GM12873 (cell line): ENCODE results near the gene HMGA1.

Experiments
- CTCF ChIP-seq: IDR thresholded peaks from 2 replicates; pipeline ENCODE4 v1.5.1; 2012; ENCODE audit warnings: low read depth, mild to moderate bottlenecking, moderate library complexity, low read length, control low read depth; ENCODE audit not compliant: insufficient read depth; ENCODE audit errors: missing control alignments

The HMGA1 gene

GRCh38 chr6:34243131-34243771 is 6.6 kb downstream of the HMGA1 start:
- no peak for TF ChIP-seq CTCF

DNA sequence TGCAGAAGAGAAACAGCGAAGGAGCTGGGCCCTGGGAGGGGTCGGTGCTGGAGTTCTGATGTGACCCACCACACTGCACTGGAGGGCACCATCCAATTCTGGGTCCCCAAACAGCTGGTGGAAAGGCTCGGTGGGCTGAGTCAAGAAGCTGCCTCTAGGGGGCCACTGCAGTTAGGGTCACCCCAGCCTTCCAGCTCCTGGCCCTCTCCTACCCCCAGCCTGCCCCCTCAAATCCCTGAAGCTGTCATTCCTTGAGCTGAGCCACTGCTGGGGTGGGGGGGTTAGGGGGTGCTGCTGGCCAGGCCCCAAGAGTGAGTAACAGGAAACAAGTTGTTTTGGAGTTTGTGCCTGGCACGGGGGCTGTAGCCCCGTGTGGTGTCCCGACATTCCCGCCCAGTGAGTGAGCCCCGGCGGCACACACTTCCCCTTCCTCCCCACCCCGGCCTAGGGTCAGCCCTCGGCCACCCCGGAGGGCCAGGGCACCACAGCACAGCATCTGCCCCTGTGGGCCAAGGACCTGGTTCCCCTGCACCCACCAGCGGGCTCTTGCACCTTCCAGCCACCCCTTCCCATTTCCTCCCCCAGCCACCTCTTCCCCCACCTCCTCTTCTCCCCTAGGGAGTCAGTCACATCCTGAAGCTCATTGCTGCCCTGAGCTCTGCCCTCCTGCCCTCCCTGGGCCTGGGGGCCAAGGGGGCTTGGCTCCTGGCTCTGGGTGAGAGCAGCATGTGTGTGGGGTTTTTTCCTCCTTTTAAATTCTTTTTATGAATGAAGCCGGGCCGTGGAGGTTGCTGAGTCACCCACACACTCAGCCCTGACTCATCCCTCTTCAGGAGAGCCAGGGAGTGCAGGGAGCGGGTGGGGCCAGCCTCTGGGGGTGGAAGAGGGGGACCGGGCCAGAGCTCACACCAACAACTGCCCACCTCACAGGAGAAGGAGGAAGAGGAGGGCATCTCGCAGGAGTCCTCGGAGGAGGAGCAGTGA is 7.5 kb downstream of the HMGA1 start:
- peak; percentile 64 for TF ChIP-seq CTCF

DNA sequence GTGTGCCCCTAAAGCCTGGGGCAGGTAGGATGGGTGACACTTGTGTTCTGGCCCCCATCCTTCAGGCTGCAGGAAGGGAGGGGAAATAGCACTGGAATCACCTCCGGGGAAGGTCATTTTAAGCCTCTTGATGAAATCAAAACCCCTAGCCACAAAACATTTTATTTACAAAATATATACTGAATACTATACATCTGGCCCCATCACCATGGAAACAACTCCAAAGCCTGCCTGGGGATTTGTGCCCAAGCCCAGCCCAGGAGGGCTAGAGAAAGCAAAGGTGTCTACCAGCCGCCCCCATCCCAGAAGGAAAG is 9.5 kb downstream of the HMGA1 start:
- TF ChIP-seq CTCF = no peak

- TF ChIP-seq CTCF = peak; percentile 78
These were observed 10.1 kb downstream of the HMGA1 start for GRCh38 chr6:34246563-34247391.

- no peak for TF ChIP-seq CTCF
These were observed 11.0 kb downstream of the HMGA1 start for GRCh38 chr6:34247481-34248197.

DNA sequence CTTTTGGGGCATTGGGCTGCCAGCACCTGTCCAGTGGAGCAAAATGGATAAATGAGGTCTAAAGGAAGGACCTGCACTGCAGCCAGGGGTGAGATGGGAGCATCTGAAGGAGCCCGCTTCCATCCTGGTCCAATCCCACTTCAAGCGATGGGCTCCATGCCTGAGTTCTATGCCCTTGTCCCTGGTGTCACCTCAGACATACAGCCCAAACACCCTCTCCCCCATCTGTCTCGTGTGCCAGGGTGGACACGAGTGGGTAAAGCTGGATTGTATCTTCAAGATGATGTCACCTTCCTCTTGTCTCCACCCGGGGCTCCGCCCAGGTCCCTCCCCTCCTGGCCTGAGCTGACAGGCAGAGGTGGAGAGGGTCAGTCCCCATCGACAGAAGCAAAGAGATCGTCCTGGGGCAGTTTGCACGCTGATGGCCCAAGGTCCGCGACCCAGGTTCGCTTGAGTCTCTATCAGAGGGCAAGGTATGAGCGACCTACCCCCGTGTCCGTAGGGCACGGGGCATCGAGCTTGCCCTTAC is 11.6 kb downstream of the HMGA1 start:
- no peak for TF ChIP-seq CTCF
